Measurements from ENCODE around the gene NRBP1. TPM values are rescaled to one million over a fixed set of nuclear protein-coding genes. Genes with fewer than 3 reads are reported as not detected.

Gene NRBP1
- total and polyA plus RNA-seq, 2 of the 4 experiments (the other 2 are of a cell fraction) = 120 to 155 TPM

GRCh38 chr2:27464443-27464842 is 36.0 kb downstream of the NRBP1 start:
- DNase-seq = no peak
- Histone ChIP-seq H2BK5ac (ENCODE audit: low read depth, low read length, poor library complexity, severe bottlenecking) (no peak overlapping the region), H4K91ac (ENCODE audit: insufficient read depth, low read depth, low read length) (no peak overlapping the region), H3K14ac (replicated peaks; ENCODE audit: low read depth, low read length) (no peak overlapping the region), H4K20me1 (ENCODE audit: insufficient read depth, low read length) (no peaks in the 10 kb centered on the region), H2BK120ac (ENCODE audit: low read depth, low read length) (no peak overlapping the region), H2AK9ac (replicated peaks; ENCODE audit: low read depth, low read length, poor library complexity) (no peak overlapping the region), H2AFZ (replicated peaks; ENCODE audit: low read length, poor library complexity) (no peak overlapping the region), H3K79me1 (ENCODE audit: low read depth in 1 of 2, low read length in 2 of 2) (no peaks in the 10 kb centered on the region), H4K8ac (ENCODE audit: low read depth in 2 of 2, low read length in 2 of 2) (no peak overlapping the region), H3K9me1 (ENCODE audit: insufficient read depth, low read length) (peaks cover 4% of the 10 kb centered on the region; the same call in 1 of the 2 replicates), H3K4me3 (ENCODE audit: insufficient read depth, low read depth, low read length) (no peak overlapping the region), H2BK20ac (ENCODE audit: low read depth, low read length) (no peak overlapping the region), H4K5ac (ENCODE audit: low read depth, low read length) (no peak overlapping the region), H3K18ac (ENCODE audit: low read depth, low read length) (no peak overlapping the region), H3K4me1 (ENCODE audit: control insufficient read depth, insufficient read depth, low read length) (no peaks in the 10 kb centered on the region), H3K9ac (ENCODE audit: low read depth, low read length) (no peak overlapping the region), H2AK5ac (ENCODE audit: low read depth, low read length) (no peak overlapping the region), H3K9me3 (ENCODE audit: control insufficient read depth, insufficient read depth, low read length) (no peaks in the 10 kb centered on the region), H3K27ac (ENCODE audit: insufficient read depth, low read length) (no peak overlapping the region), H3K56ac (ENCODE audit: extremely low read depth, insufficient read depth, low read length) (no peak overlapping the region), H3K4me2 (ENCODE audit: low read depth, low read length) (no peak overlapping the region), H2BK15ac (ENCODE audit: low read depth, low read length) (no peak overlapping the region), H3K4ac (ENCODE audit: low read depth, low read length) (no peak overlapping the region), H3K23ac (ENCODE audit: low read depth, low read length) (no peak overlapping the region), H3K27me3 (ENCODE audit: control insufficient read depth, insufficient read depth, low read length) (no peaks in the 10 kb centered on the region), H3K36me3 (ENCODE audit: control insufficient read depth, insufficient read depth, low read length) (peaks cover 17% of the 10 kb centered on the region)
- ATAC-seq (ENCODE audit: low read depth) = no peak
- intact Hi-C loops (cut with micrococcal nuclease) = no loop called here
- POLR2A ChIA-PET (ENCODE audit: unreplicated experiment) = interaction anchor here (0.6 kb wide), 1 partner anchor 12 kb away, joined by 8 read pairs; no protein-coding TSS in a partner anchor
- TF ChIP-seq RCOR1 (IDR thresholded peaks at IDR 0.05; ENCODE audit: insufficient replicate concordance, low read length) (no peak), RFX5 (IDR thresholded peaks at IDR 0.05; ENCODE audit: low read depth, low read length) (no peak), CEBPB (IDR thresholded peaks at IDR 0.05; ENCODE audit: low read depth, low read length) (no peak), MAZ (IDR thresholded peaks at IDR 0.05; ENCODE audit: borderline replicate concordance, low read depth, low read length) (no peak), FOS (IDR thresholded peaks at IDR 0.05; ENCODE audit: low read depth, low read length) (no peak), NFE2L2 (IDR thresholded peaks at IDR 0.05; ENCODE audit: low read depth, low read length) (no peak), MAFK (IDR thresholded peaks at IDR 0.05; ENCODE audit: low read depth, low read length) (no peak), POLR2A (IDR thresholded peaks at IDR 0.05; ENCODE audit: low read depth, low read length) (no peak)
- no TSS peak for BruUV-seq (replicated peaks)
- dilution Hi-C loops (cut with HindIII; ENCODE audit: low sequenced_read_pairs, unreplicated experiment) = no loop called here
- CTCF ChIA-PET = no interaction called here
- in situ Hi-C loops (cut with MboI; ENCODE audit: low sequenced_read_pairs) = no loop called here
- WGBS, 2 experiments (ENCODE audit: extremely low coverage in 2 of 2, insufficient read length in 1 of 2) = 100% methylated on average over 4 of the region's 7 CpGs; no CpG with 5 or more reads in 1 of the 2 experiments

Data from IMR-90 (cell line).